HG03354 (cell line): Measurements from ENCODE around the gene SVIP.
A peak's percentile ranks its signal among the peaks of the same experiment; 100 is the strongest.

Source experiments
- ATAC-seq: cut with Tn5 transposase; IDR thresholded peaks from one replicate; pipeline ENCODE4 v1.9.1; 2021; ENCODE audit warnings: mild to moderate bottlenecking; ENCODE audit not compliant: unreplicated experiment, poor library complexity, severe bottlenecking

The SVIP gene

GRCh38 chr11:22797047-22797446 lies 32.6 kb downstream of the SVIP start:
- ATAC-seq, result no peak

- ATAC-seq, result no peak
These were observed 33.7 kb downstream of the SVIP start for GRCh38 chr11:22795914-22796313.

GRCh38 chr11:22792497-22792896 lies 37.1 kb downstream of the SVIP start:
- ATAC-seq, result no peak

- ATAC-seq, result peak; percentile 61
These were observed 41.9 kb downstream of the SVIP start for GRCh38 chr11:22787551-22788162.

GRCh38 chr11:22787055-22787454 lies 42.5 kb downstream of the SVIP start:
- no peak for ATAC-seq

- ATAC-seq, result peak; percentile 92
These were observed 43.1 kb downstream of the SVIP start for GRCh38 chr11:22786475-22786874.

- ATAC-seq, result no peak
These were observed 44.4 kb downstream of the SVIP start for GRCh38 chr11:22785251-22785650.

GRCh38 chr11:22780952-22781593 lies 48.5 kb downstream of the SVIP start:
- peak; percentile 98 for ATAC-seq

- no peak for ATAC-seq
These were observed 49.8 kb downstream of the SVIP start for GRCh38 chr11:22779850-22780249.

- ATAC-seq, result no peak
These were observed 51.0 kb downstream of the SVIP start for GRCh38 chr11:22778642-22779041.

- ATAC-seq, result no peak
These were observed 54.4 kb downstream of the SVIP start for GRCh38 chr11:22775248-22775647.

GRCh38 chr11:22774716-22775115 lies 54.9 kb downstream of the SVIP start:
- ATAC-seq, result no peak

GRCh38 chr11:22769081-22769480 lies 60.5 kb downstream of the SVIP start:
- no peak for ATAC-seq
